ENCODE data around the gene TNNI3.

- TF ChIP-seq, protein P1, sequence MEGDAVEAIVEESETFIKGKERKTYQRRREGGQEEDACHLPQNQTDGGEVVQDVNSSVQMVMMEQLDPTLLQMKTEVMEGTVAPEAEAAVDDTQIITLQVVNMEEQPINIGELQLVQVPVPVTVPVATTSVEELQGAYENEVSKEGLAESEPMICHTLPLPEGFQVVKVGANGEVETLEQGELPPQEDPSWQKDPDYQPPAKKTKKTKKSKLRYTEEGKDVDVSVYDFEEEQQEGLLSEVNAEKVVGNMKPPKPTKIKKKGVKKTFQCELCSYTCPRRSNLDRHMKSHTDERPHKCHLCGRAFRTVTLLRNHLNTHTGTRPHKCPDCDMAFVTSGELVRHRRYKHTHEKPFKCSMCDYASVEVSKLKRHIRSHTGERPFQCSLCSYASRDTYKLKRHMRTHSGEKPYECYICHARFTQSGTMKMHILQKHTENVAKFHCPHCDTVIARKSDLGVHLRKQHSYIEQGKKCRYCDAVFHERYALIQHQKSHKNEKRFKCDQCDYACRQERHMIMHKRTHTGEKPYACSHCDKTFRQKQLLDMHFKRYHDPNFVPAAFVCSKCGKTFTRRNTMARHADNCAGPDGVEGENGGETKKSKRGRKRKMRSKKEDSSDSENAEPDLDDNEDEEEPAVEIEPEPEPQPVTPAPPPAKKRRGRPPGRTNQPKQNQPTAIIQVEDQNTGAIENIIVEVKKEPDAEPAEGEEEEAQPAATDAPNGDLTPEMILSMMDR (IDR thresholded peaks at IDR 0.05; ENCODE audit: borderline replicate concordance, extremely low read depth, low read length, poor library complexity, severe bottlenecking) = no peak
- TF ChIP-seq EZH2 (IDR thresholded peaks at IDR 0.05; ENCODE audit: borderline replicate concordance, low read depth, low read length, severe bottlenecking) = no peak
Observed at GRCh38 chr19:55117663-55118391, 39.7 kb downstream of the TNNI3 start.

All from DND-41 (cell line).